Occipital lobe (tissue), 2 donors: Measurements from ENCODE around the gene TBATA. TPM values are rescaled to one million over a fixed set of nuclear protein-coding genes. Genes with fewer than 3 reads are reported as not detected.

Experiments
- DNase-seq: peaks from one replicate; lab custom pipeline; 2025; lab: John Stamatoyannopoulos, UW
- total RNA-seq: library from RNA; depleted of rRNA; stranded (reverse); fragments of >200 nt; gene quantifications from one replicate; pipeline ENCODE4 v1.2.3, GENCODE V29; 2014

Gene TBATA
- total RNA-seq, 1 donor from 2014 or later, result not detected

GRCh38 chr10:70762441-70763175 lies 22.6 kb downstream of the TBATA start:
- DNase-seq, result no peak

DNA sequence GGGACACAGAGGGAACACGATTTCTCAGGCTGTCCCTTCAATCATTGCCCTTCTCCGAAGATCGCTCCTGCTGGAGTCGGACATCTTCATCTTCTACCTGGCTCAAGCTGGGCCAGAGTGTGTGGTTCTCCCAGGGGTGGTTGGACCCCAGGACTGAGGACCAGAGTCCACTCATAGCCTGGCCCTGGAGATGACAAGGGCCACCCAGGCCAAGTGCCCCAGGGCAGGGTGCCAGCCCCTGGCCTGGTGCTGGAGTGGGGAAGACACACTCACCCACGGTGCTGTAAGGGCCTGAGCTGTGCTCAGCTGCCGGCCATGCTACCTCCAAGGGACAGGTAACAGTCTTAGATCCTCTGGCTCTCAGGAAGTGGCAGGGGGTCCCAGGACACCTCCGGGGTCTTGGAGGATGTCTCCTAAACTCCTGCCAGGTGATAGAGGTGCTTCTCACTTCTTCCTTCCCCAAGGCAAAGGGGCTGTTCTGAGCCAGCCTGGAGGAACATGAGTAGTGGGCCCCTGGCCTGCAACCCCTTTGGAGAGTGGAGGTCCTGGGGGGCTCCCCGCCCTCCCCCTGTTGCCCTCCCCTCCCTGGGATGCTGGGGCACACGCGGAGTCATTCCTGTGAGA lies 23.3 kb downstream of the TBATA start:
- DNase-seq, result no peak

- DNase-seq, result no peak
These were observed 24.1 kb downstream of the TBATA start for GRCh38 chr10:70761031-70761601.

GRCh38 chr10:70760271-70760787 lies 24.8 kb downstream of the TBATA start:
- no peak for DNase-seq

GRCh38 chr10:70759781-70760180 lies 25.4 kb downstream of the TBATA start:
- no peak for DNase-seq

DNA sequence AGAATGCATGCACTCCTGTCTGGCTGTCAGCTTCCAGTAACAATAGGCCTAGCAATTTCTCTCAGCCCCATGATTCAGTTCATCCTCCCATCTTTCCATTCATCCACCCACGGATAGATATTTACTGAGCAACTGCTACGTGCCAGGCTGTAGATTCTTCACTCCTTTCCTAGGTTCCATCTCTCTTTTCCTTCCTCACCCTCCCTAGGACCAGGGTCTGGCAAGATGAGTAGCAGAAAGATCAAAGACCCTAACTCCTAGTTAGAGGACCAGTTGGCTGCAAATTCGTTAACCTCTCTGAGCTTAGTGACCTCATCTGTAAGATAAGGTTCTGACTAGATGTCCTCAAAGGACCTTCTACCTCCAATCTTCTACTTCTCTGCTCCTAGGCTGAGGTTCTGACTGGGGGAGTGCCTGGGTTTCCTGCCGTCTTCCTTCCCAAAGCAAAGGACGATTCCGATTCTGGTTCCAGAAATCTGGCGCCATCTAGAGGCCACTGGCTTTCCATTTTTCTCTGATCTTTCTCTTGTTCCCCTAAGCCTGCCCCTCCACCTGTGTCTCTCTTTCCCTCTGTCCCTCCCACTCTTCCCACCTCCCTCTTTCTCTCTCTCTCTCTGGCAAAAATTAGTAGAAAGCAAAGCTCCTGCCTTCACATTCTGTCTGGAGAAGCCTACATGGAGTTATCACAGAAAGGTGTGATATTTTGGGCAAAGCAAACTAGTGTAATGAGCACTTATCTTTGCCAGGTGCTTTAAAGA lies 26.2 kb downstream of the TBATA start:
- DNase-seq, result peak; percentile 61

GRCh38 chr10:70757856-70758255 lies 27.3 kb downstream of the TBATA start:
- DNase-seq, result no peak

DNA sequence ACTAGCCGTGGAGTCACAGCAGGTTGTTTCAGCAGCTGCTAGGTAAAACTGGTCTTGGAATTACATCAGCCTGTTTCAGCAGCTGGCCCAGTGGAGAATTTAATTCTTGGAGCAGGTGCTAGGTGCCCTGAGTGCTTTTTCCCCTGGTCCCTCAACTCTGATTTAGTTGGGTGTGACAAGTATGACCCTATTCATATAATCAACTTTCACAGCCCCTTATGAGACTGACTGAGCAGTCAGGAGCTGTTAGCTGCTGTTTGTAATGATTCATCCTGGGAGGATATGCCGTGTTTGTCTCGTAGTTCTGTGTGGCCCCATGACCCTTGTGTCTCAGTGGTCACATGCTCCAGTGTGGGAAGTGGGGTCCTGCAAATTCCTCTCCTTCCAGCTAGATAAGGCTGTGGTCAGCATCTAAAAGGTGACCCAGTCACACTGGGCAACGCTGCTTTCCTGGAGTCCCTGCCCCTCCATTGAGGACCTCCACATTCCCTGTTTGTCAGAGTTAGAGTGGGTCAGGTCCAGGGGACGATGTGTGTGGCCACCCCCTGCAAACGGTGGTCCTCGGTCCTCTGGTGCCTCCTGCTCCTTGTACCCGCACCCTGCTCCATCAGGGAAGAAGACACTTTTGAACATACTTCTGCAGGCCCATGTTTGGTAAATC lies 28.3 kb downstream of the TBATA start:
- no peak for DNase-seq

DNA sequence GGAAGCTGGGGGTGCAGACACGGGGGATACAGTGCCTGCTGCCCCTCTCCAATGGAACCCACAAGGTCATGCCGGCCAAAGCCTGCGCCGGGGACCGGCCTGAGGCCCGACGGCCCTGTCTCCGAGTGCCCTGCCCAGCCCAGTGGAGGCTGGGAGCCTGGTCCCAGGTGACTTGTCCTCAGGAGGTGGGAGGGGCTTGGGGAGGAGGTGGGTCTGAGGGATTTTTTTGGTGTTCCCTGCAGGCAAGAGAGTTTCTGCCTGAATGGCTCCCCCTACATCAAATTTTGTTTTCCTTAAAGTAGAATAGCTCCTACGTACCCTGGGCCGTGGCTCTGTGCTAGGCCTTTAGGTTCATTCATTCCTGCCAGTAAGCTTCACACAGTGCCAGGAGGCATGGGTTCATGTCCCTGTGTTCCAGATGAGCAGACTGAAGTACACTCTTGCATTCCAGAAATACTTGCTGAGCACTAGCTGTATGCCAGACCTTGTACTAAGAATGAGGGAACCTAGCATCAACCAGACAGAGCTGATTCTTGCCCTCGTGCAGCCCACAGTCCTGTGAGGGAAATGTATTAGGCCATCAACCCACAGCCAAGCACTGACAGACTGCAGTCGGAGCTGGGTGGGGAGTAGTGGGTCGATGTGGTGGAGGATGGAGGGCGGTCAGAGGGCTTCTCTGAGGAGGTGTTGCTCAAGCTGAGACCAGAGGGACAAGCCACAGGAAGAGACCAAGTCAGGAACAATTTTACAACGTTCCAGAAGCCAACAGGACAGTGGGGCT lies 31.1 kb downstream of the TBATA start:
- DNase-seq, result no peak

DNA sequence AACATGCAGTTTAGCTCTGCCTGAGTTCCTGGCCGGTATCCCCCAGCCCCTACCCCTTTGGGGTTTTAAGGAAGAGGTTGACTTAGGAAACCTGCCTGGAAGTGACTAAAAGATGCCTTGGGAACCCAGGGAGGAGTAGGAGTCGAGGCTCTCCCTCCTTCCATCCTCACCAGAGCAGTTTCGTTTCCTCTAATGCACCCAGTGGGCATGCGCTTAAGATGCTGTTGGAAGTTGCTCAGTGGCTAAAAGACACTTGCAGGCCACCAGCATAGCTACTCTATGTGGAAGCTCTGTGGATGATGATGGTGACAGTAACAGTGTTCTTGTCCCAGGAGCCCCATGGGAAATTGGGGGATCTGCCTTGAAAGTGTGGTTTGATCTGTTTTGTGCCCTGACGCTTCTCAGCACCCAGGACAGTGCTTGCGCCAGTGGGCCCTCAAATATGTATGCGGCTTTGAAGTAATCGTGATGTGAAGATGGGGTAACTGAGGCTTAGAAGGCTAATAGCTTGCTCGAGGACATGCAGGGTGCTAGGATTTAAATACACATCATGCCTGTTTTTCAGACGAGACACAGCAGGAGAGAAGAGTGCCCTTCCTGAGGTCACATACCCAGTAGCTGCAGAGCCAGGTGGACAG lies 32.0 kb downstream of the TBATA start:
- DNase-seq, result no peak

GRCh38 chr10:70752571-70752970 lies 32.6 kb downstream of the TBATA start:
- DNase-seq, result no peak

DNA sequence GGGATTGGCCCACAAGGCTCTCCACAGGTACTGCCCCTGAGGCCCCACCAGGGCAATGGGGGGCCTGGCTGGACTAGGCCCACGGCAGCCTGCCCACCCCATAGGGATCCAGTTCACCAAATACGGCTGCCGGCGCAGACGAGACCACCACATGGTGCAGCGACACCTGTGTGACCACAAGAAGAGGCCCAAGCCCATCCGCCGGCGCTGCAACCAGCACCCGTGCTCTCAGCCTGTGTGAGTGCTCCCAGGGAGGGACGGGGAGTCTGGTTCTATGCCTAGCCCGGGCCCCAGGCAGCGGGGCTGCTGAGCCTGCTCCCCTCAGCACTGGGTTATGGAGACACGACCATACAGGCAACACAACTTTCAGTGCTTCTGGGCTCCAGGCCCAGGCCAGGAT lies 33.2 kb downstream of the TBATA start:
- DNase-seq, result no peak

GRCh38 chr10:70751356-70751755 lies 33.8 kb downstream of the TBATA start:
- DNase-seq, result no peak

DNA sequence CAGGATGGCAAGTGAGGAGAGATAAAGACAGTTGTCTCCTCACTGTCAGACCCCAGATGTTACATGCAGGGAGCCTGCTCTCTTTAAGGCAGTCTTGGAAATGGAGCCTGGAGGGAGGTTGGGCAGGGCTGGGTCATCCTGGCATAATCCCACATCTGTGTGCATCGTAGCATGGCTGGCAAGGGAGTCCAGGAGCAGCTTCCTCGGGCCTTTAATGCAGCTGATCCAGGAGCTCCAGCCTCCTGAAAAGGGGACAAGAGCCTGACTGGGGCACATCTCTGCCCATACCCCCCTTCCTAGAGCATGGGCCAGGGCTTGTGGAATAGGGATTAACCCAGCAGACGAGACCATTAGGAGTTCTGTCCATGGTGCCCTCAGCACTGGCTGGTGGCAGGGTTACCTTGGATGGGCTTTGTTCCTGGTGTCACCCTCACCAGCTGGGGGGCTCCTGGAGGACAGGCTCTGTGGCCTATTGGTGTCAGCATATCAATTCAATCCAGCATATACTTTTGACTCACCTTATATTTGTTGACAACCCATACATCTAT lies 34.9 kb downstream of the TBATA start:
- no peak for DNase-seq

DNA sequence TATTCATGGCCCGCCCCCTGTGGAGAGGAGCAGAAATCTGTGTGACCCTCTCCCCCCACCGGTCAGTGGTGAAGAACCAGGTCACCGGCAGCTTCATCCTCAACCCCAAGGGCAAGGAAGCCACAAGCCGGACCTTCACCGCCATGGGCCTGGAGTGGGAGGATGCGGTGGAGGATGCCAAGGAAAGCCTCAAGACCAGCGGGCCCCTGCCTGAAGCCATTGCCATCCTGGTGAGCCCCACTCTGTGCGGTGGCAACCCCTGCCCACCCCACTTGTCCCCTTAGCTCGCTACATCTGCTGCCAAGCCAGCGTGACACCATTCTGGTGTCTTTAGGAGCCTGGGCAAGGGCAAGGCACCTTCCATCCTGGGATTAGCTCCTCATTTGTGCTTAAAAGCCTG lies 35.4 kb downstream of the TBATA start:
- no peak for DNase-seq

- DNase-seq, result no peak
These were observed 36.2 kb downstream of the TBATA start for GRCh38 chr10:70748801-70749573.

DNA sequence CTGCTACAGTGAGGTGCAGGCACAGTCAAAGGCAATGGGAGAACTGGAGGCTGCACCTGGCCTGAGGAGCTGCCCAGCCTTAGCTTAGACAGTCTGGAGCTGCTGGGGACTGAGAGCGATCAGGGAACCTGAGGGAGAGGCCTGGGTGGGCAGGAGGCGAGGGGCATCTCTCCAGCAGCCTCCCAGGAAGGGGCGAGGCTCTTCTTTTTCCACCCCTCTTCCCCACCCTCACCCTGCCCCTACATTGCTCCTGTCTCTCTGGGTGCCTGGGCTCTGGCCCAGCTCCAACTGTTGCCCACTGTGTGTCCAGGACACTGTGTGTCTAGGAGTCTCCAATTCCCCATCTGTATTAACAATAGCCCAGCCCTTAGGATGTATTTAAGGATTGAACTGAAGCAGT lies 36.9 kb downstream of the TBATA start:
- no peak for DNase-seq

DNA sequence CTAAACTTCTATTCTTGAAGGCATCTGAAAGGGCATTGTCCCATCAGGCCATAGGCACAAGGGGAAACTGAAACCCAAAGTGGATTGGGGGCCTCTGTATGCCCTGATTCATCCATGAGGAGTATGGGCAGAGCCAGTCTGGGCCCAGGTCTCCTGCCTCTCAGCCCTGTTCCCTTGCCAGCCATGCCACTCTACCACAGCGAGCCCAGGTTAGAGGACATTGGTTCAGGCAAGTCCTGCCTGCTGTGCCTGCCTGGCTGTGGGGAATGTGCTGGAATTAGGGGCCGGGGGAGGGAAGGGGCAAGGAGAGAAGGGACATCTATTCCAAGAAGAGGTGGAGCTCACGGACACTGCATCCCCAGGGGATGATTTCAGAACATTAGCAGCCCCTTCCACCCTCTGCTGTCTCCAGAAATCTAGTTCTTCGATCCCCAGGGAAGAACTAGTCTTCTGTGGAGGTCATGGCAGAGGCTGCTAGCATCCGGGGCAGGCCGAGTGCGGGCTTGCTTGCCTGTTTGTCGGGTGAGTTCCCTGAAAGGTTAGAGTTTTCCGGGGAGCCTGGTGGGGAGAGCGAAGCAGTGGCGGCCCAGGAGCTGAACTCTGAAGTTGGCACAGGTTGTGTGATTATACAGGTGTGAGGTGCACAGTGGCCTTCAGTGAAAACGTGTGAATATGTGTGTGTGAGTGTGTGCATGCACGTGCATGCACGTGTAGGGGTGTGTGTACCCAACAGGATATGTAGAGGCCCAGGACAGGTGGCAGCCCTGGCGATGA lies 37.8 kb downstream of the TBATA start:
- no peak for DNase-seq
